ENCODE results near the gene PRPH. TPM values are rescaled to one million over a fixed set of nuclear protein-coding genes. Genes with fewer than 3 reads are reported as not detected.

PRPH gene
- total and polyA plus RNA-seq, 9 of the 15 experiments (the other 6 are each of a cell fraction or from before 2014, with no cell fraction given): 0.27 to 1.9 (median 1.3) TPM; not detected in 1

GRCh38 chr12:49284672-49285071 is 10.3 kb upstream of the PRPH start (continued):
- TF ChIP-seq CHAMP1 (IDR thresholded peaks at IDR 0.05) (no peak), HDGF (IDR thresholded peaks at IDR 0.05) (no peak), TAF7 (tag; IDR thresholded peaks at IDR 0.05) (no peak), CBX2 (IDR thresholded peaks at IDR 0.05; ENCODE audit: insufficient read depth, low read length, poor library complexity, severe bottlenecking) (no peak), SMC3 (conservative IDR thresholded peaks at IDR 0.05; ENCODE audit: insufficient read depth, low read depth, low read length) (no peak)

GRCh38 chr12:49287876-49288275 is 7.1 kb upstream of the PRPH start:
- Histone ChIP-seq H2AFZ (ENCODE audit: low read depth, low read length) (no peak overlapping the region), H3K79me2 (ENCODE audit: control insufficient read depth, insufficient read depth, low read length) (no peaks in the 10 kb centered on the region; the same call in 2 of the 3 replicates), H3K27ac (ENCODE audit: extremely low read depth, low read depth, low read length) (no peak overlapping the region), H3K9ac (ENCODE audit: insufficient read depth in 1 of 2, low read depth in 2 of 2, low read length in 2 of 2) (no peak overlapping the region), H3K36me3 (ENCODE audit: control insufficient read depth, insufficient read depth, low read length) (no peaks in the 10 kb centered on the region), H3K4me3 (no peak overlapping the region), H3K4me2 (ENCODE audit: insufficient read depth, low read length) (no peak overlapping the region), H3K4me1 (replicated peaks in 1 of 2; ENCODE audit: control insufficient read depth in 2 of 2, insufficient read depth in 2 of 2, low read length in 2 of 2) (peaks cover 5 to 10% of the 10 kb centered on the region in 2 experiments), H3K27me3 (ENCODE audit: control insufficient read depth in 2 of 2, insufficient read depth in 2 of 2, low read length in 2 of 2) (no peaks in the 10 kb centered on the region), H4K20me1 (replicated peaks; ENCODE audit: control insufficient read depth, insufficient read depth, low read length) (peaks cover 3% of the 10 kb centered on the region; the same call in 1 of the 2 replicates), H3K9me3 (replicated peaks; ENCODE audit: control insufficient read depth, insufficient read depth, low read depth, low read length) (no peaks in the 10 kb centered on the region), H3K9me1 (ENCODE audit: control insufficient read depth, insufficient read depth, low read length) (no peaks in the 10 kb centered on the region)
- CTCF ChIA-PET (ENCODE audit: low intra/inter-chr PET ratio): interaction anchor here (0.8 to 3.8 kb wide), 10 partner anchors 21 to 226 kb away, joined by 3 to 49 read pairs (median 6); partner anchors contain the start of gene C1QL4
- intact Hi-C loops (cut with micrococcal nuclease) (loop anchor here (1.0 kb wide), 2 partner anchors 54 to 69 kb away; no protein-coding TSS in a partner anchor), in situ Hi-C loops (cut with MboI) (loop anchor here (5.0 kb wide), 2 partner anchors 49 to 234 kb away; partner anchors contain the start of gene C1QL4)
- POLR2A ChIA-PET: interaction anchor here (1.5 to 2.5 kb wide), 4 partner anchors 13 to 23 kb away, joined by 5 to 9 read pairs (median 8); partner anchors contain the start of gene TUBA1C
- 6% methylated on average over 6 of the region's 6 CpGs for WGBS (ENCODE audit: insufficient coverage, low coverage, missing lambda C conversion rate)
- no peak for DNase-seq (ENCODE audit: extremely low read depth in 1 of 4, low spot score in 3 of 4)
- BruUV-seq (replicated peaks): no TSS peak
- no peak for ATAC-seq
- FAIRE-seq: no peak
- TF ChIP-seq TRIM28 (IDR thresholded peaks at IDR 0.05) (no peak), PHB2 (IDR thresholded peaks at IDR 0.05; ENCODE audit: low read depth) (no peak), CREM (IDR thresholded peaks at IDR 0.05; ENCODE audit: low read depth) (no peak), RFX5 (IDR thresholded peaks at IDR 0.05; ENCODE audit: low read depth, low read length) (no peak), PRDM10 (IDR thresholded peaks at IDR 0.05; ENCODE audit: partially characterized antibody) (no peak), POLR3A (IDR thresholded peaks at IDR 0.05; ENCODE audit: borderline replicate concordance, extremely low read depth, insufficient read depth, insufficient read length) (no peak), PTRF (tag; IDR thresholded peaks at IDR 0.05) (no peak), TFAP4 (CRISPR knock-in tag; IDR thresholded peaks at IDR 0.05; ENCODE audit: borderline replicate concordance) (no peak), HIVEP1 (CRISPR knock-in tag; IDR thresholded peaks at IDR 0.05) (no peak), ZNF57 (CRISPR knock-in tag; IDR thresholded peaks at IDR 0.05) (no peak)

Measured in K562 (cell line).